ENCODE data around the gene RNF34.

RNF34 gene

GRCh38 chr12:121391619-121392324, 8.1 kb upstream of the RNF34 start:
- DNase-seq = peak in 1 of 2 experiments; percentile 5

- DNase-seq = no peak
Observed at GRCh38 chr12:121392325-121392716, 7.6 kb upstream of the RNF34 start.

GRCh38 chr12:121397521-121397920, 2.4 kb upstream of the RNF34 start:
- DNase-seq = no peak

GRCh38 chr12:121398355-121398754, 1.6 kb upstream of the RNF34 start:
- no peak for DNase-seq

GRCh38 chr12:121400332-121401139, 618 bp downstream of the RNF34 start:
- DNase-seq = peak; percentile 57

- DNase-seq = no peak
Observed at GRCh38 chr12:121403721-121404120, 3.8 kb downstream of the RNF34 start.

- DNase-seq = no peak
Observed at GRCh38 chr12:121404734-121405133, 4.8 kb downstream of the RNF34 start.

GRCh38 chr12:121405211-121405610, 5.3 kb downstream of the RNF34 start:
- no peak for DNase-seq

GRCh38 chr12:121413917-121414316, 14.0 kb downstream of the RNF34 start:
- DNase-seq = no peak

GRCh38 chr12:121417847-121418246, 17.9 kb downstream of the RNF34 start:
- DNase-seq = no peak

- no peak for DNase-seq
Observed at GRCh38 chr12:121420109-121420508, 20.2 kb downstream of the RNF34 start.

- DNase-seq = no peak
Observed at GRCh38 chr12:121423253-121423652, 23.3 kb downstream of the RNF34 start.

- no peak for DNase-seq
Observed at GRCh38 chr12:121423682-121424623, 24.0 kb downstream of the RNF34 start.

GRCh38 chr12:121424624-121424975, 24.7 kb downstream of the RNF34 start:
- no peak for DNase-seq

- no peak for DNase-seq
Observed at GRCh38 chr12:121427556-121428050, 27.7 kb downstream of the RNF34 start.

- DNase-seq = no peak
Observed at GRCh38 chr12:121428883-121429282, 29.0 kb downstream of the RNF34 start.

GRCh38 chr12:121430833-121431415, 31.0 kb downstream of the RNF34 start:
- DNase-seq = no peak

- no peak for DNase-seq
Observed at GRCh38 chr12:121432740-121433480, 33.0 kb downstream of the RNF34 start.

GRCh38 chr12:121436706-121437105, 36.8 kb downstream of the RNF34 start:
- DNase-seq = no peak

- no peak for DNase-seq
Observed at GRCh38 chr12:121438905-121439304, 39.0 kb downstream of the RNF34 start.

- DNase-seq = no peak
Observed at GRCh38 chr12:121439715-121440114, 39.8 kb downstream of the RNF34 start.

- DNase-seq = no peak
Observed at GRCh38 chr12:121440768-121441167, 40.9 kb downstream of the RNF34 start.

All from activated CD4-positive, alpha-beta T cell treated with anti-CD3 and anti-CD28 coated beads, Interleukin-2, amount 50 U/mL, for 4 hours (primary cell).